B cell (primary cell): Measurements from ENCODE around the gene NDRG2. TPM values are rescaled to one million over a fixed set of nuclear protein-coding genes. Genes with fewer than 3 reads are reported as not detected.

Source experiments
- ATAC-seq: fragments of 200-7000 bp; cut with Tn5 transposase; one replicate; pipeline ENCODE4 v1.10.0; 2021; ENCODE audit warnings: low read depth, mild to moderate bottlenecking, moderate number of reproducible peaks, moderate library complexity
- CTCF ChIA-PET: fragments of 350-600 bp; sonication (Branson Sonifier 250); formaldehyde crosslinking; loops from one replicate; lab custom pipeline; 2021; ENCODE audit warnings: antibody characterized with exemption, inconsistent platforms; lab: Charles Lee
- POLR2A ChIA-PET: fragments of 350-600 bp; sonication (Branson Sonifier 250); formaldehyde crosslinking; loops from one replicate; lab custom pipeline; 2021; ENCODE audit warnings: antibody characterized with exemption; lab: Charles Lee
- DNase-seq: peaks from one replicate; pipeline ENCODE4 v3.0.0; 2013
- H2AFZ ChIP-seq: 2 replicates; pipeline ENCODE4 v1.6.1; 2012; ENCODE audit warnings: mild to moderate bottlenecking, low read depth, low read length; ENCODE audit not compliant: insufficient read depth, poor library complexity, severe bottlenecking
- H3K27ac ChIP-seq, 2 donors: 1 replicate in 1 of 2; 2 replicates in 1 of 2; pipeline ENCODE4 v1.5.1; 2012 to 2013; ENCODE audit warnings: low read length in 2 of 2, mild to moderate bottlenecking in 2 of 2, moderate library complexity in 1 of 2
- H3K27me3 ChIP-seq, 4 experiments: fragments of 200-600 bp in 1 of 4; sonication (generic) in 1 of 4; replicated peaks in 1 of 4; 1 replicate in 2 of 4; 2 replicates in 2 of 4; pipeline versions ENCODE4 v1.6.1 to v1.7.0; 2013 to 2016; ENCODE audit warnings: low read length in 3 of 4, mild to moderate bottlenecking in 2 of 4, mixed read lengths in 1 of 4, moderate library complexity in 1 of 4; ENCODE audit not compliant: insufficient read depth in 4 of 4, control insufficient read depth in 3 of 4; ENCODE audit errors: control extremely low read depth in 1 of 4
- H3K36me3 ChIP-seq, 2 experiments: replicated peaks in 1 of 2; 1 replicate in 1 of 2; 2 replicates in 1 of 2; pipeline versions ENCODE4 v1.6.1 to v1.7.1; 2013; ENCODE audit warnings: low read length in 1 of 2; ENCODE audit not compliant: insufficient read depth in 2 of 2, control insufficient read depth in 1 of 2; ENCODE audit errors: control extremely low read depth in 1 of 2, extremely low read depth in 1 of 2
- H3K4me1 ChIP-seq, 2 donors: fragments of 200-600 bp in 1 of 2; sonication (generic) in 1 of 2; 1 replicate in 1 of 2; 2 replicates in 1 of 2; pipeline versions ENCODE4 v1.5.1 to v1.6.1; 2013 to 2017; ENCODE audit warnings: low read length in 2 of 2; ENCODE audit not compliant: control insufficient read depth in 2 of 2, insufficient read depth in 2 of 2
- H3K4me2 ChIP-seq: replicated peaks from 2 replicates; pipeline ENCODE3; 2012; ENCODE audit warnings: mild to moderate bottlenecking, low read depth, low read length; ENCODE audit not compliant: poor library complexity, severe bottlenecking
- H3K4me3 ChIP-seq, 5 experiments: fragments of 200-600 bp in 1 of 5; sonication (generic) in 1 of 5; 1 replicate in 3 of 5; 2 replicates in 2 of 5; pipeline versions ENCODE4 v1.5.1 to v1.7.0; 2011 to 2016; ENCODE audit warnings: low read length in 4 of 5, mild to moderate bottlenecking in 4 of 5, low read depth in 2 of 5, control low read depth in 1 of 5, moderate library complexity in 1 of 5; ENCODE audit not compliant: insufficient read depth in 1 of 5; ENCODE audit errors: control extremely low read depth in 1 of 5, extremely low read depth in 1 of 5
- H3K79me2 ChIP-seq: fragments of 200-600 bp; sonication (generic); one replicate; pipeline ENCODE4 v1.6.0; 2016; ENCODE audit warnings: low read length; ENCODE audit not compliant: control insufficient read depth, insufficient read depth
- H3K9ac ChIP-seq: fragments of 200-600 bp; sonication (generic); 2 replicates; pipeline ENCODE4 v1.6.1; 2017; ENCODE audit warnings: mild to moderate bottlenecking, low read length, moderate library complexity
- H3K9me3 ChIP-seq, 3 donors: one replicate each; pipeline versions ENCODE4 v1.6.1 to v1.7.1; 2013; ENCODE audit warnings: low read length in 2 of 3; ENCODE audit not compliant: control insufficient read depth in 2 of 3, insufficient read depth in 1 of 3; ENCODE audit errors: control extremely low read depth in 1 of 3
- H4K20me1 ChIP-seq: 2 replicates; pipeline ENCODE4 v1.6.0; 2012; ENCODE audit warnings: mild to moderate bottlenecking, low read length; ENCODE audit not compliant: insufficient read depth, control insufficient read depth, poor library complexity, severe bottlenecking
- H3K27ac Mint-ChIP-seq: one replicate; pipeline ENCODE4 v1.8.0; 2021; ENCODE audit warnings: mixed read lengths
- H3K27me3 Mint-ChIP-seq: one replicate; pipeline ENCODE4 v1.8.0; 2021; ENCODE audit warnings: mixed read lengths
- H3K4me1 Mint-ChIP-seq: one replicate; pipeline ENCODE4 v1.8.0; 2021; ENCODE audit warnings: mixed read lengths
- H3K4me3 Mint-ChIP-seq: one replicate; pipeline ENCODE4 v1.8.0; 2021; ENCODE audit warnings: mixed read lengths
- H3K9me3 Mint-ChIP-seq: one replicate; pipeline ENCODE4 v1.8.0; 2022; ENCODE audit warnings: mixed read lengths; ENCODE audit not compliant: insufficient read depth
- EZH2 ChIP-seq: IDR thresholded peaks from 2 replicates; pipeline ENCODE4 v1.6.1; 2012; ENCODE audit warnings: borderline replicate concordance, low read depth, mild to moderate bottlenecking, moderate library complexity, low read length; ENCODE audit not compliant: insufficient read depth, poor library complexity, severe bottlenecking
- WGBS: methylation state at CpG from one replicate; pipeline ENCODE4 v1.1.5; 2013; ENCODE audit warnings: missing lambda C conversion rate; ENCODE audit not compliant: insufficient coverage; 5-methylcytosine and 5-hydroxymethylcytosine counted together
- intact Hi-C: fragments of 100-400 bp; cut with micrococcal nuclease; formaldehyde crosslinking; loops from one replicate; pipeline ENCODE4 v1.10.0; 2022
- polyA plus RNA-seq: library from polyadenylated mRNA; depleted of rRNA; stranded (reverse); fragments of >200 nt; gene quantifications from 2 replicates; pipeline ENCODE4 v1.2.3, GENCODE V29; 2012
- total RNA-seq, 2 donors: library from RNA; stranded (reverse); fragments of 120-200 nt in 1 of 2; gene quantifications; 1 replicate in 1 of 2; 2 replicates in 1 of 2; pipeline versions ENCODE4 v1.2.3 to v1.2.4, GENCODE V29; 2013 to 2022
- TF ChIP-seq, protein P1 (sequence below): fragments of 200-600 bp; IDR thresholded peaks from one replicate; pipeline ENCODE4 v1.8.0; 2022; ENCODE audit warnings: antibody characterized with exemption, mild to moderate bottlenecking

The NDRG2 gene
- total and polyA plus RNA-seq, 2 donors (not counting 1 experiment from before 2014, with no cell fraction given), result 9.5 to 11.8 TPM

DNA sequence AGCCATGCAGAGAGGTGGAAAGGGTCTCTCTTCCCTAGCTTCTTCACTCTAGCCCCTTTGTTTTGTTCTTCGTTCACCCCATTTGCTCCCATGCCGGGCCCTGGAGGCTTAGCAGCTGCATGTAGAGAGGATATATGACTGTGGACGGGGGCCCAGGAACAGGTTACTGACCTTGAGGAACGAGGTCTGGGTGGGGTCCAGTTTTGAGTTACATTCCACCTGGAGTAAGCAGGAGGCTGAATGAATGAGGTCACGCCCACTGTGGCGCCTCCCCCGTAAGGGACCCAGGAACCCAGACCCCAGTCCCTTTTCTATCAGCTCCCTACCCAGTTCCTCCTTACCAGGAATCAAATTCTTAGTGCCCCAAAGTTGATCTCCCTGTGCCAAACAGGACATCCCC, 6.6 kb downstream of the NDRG2 start:
- ATAC-seq, result no peak
- H4K20me1 ChIP-seq, result no peaks in the 10 kb centered on the region
- ChIA-PET CTCF (interaction anchor here (0.9 to 15.1 kb wide), 10 partner anchors 16 to 87 kb away, joined by 3 to 348 read pairs (median 48); partner anchors contain the start of genes ARHGEF40, RNASE13, RNASE7 and TMEM253), POLR2A (no interaction called here)
- no peak for DNase-seq
- peaks cover 0 to 15% (median 6%) of the 10 kb centered on the region in 4 experiments for H3K27me3 ChIP-seq
- TF ChIP-seq, protein P1, sequence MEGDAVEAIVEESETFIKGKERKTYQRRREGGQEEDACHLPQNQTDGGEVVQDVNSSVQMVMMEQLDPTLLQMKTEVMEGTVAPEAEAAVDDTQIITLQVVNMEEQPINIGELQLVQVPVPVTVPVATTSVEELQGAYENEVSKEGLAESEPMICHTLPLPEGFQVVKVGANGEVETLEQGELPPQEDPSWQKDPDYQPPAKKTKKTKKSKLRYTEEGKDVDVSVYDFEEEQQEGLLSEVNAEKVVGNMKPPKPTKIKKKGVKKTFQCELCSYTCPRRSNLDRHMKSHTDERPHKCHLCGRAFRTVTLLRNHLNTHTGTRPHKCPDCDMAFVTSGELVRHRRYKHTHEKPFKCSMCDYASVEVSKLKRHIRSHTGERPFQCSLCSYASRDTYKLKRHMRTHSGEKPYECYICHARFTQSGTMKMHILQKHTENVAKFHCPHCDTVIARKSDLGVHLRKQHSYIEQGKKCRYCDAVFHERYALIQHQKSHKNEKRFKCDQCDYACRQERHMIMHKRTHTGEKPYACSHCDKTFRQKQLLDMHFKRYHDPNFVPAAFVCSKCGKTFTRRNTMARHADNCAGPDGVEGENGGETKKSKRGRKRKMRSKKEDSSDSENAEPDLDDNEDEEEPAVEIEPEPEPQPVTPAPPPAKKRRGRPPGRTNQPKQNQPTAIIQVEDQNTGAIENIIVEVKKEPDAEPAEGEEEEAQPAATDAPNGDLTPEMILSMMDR, result no peak
- TF ChIP-seq EZH2, result no peak
- H3K4me1 ChIP-seq, result no peaks in the 10 kb centered on the region
- intact Hi-C loops, result no loop called here
- Mint-ChIP-seq H3K4me3 (no peak overlapping the region), H3K4me1 (peaks cover 5% of the 10 kb centered on the region), H3K9me3 (no peaks in the 10 kb centered on the region), H3K27ac (no peak overlapping the region), H3K27me3 (peaks cover 29% of the 10 kb centered on the region)
- H2AFZ ChIP-seq, result no peak overlapping the region
- no peaks in the 10 kb centered on the region for H3K9me3 ChIP-seq
- no peak overlapping the region for H3K27ac ChIP-seq
- no peak overlapping the region for H3K4me3 ChIP-seq
- H3K36me3 ChIP-seq, result no peaks in the 10 kb centered on the region
- WGBS, result 100% methylated on average over 4 of the region's 7 CpGs
- H3K9ac ChIP-seq, result no peak overlapping the region
- H3K79me2 ChIP-seq, result no peaks in the 10 kb centered on the region
- no peak overlapping the region for H3K4me2 ChIP-seq

- H3K4me2 ChIP-seq, result no peak overlapping the region
- intact Hi-C loops, result no loop called here
- no peak overlapping the region for H2AFZ ChIP-seq
- ATAC-seq (no peak), DNase-seq (no peak)
- no peaks in the 10 kb centered on the region for H3K79me2 ChIP-seq
- H3K9ac ChIP-seq, result no peak overlapping the region
- H4K20me1 ChIP-seq, result no peaks in the 10 kb centered on the region
- ChIA-PET CTCF (interaction anchor here (0.9 to 15.1 kb wide), 11 partner anchors 13 to 88 kb away, joined by 3 to 348 read pairs (median 47); partner anchors contain the start of genes ARHGEF40, RNASE13, RNASE7 and SLC39A2), POLR2A (no interaction called here)
- H3K36me3 ChIP-seq, result no peaks in the 10 kb centered on the region
- H3K4me3 ChIP-seq, result no peak overlapping the region
- 84% methylated on average over 20 of the region's 28 CpGs for WGBS
- H3K27me3 ChIP-seq, result peaks cover 0 to 9% (median 3%) of the 10 kb centered on the region in 4 experiments
- no peak overlapping the region for H3K27ac ChIP-seq
- TF ChIP-seq EZH2, result no peak
- TF ChIP-seq, protein P1, result no peak
- Mint-ChIP-seq H3K9me3 (no peaks in the 10 kb centered on the region), H3K27me3 (peaks cover 28% of the 10 kb centered on the region), H3K4me1 (peaks cover under 1% of the 10 kb centered on the region), H3K27ac (no peak overlapping the region), H3K4me3 (no peak overlapping the region)
- H3K4me1 ChIP-seq, result no peaks in the 10 kb centered on the region
- no peaks in the 10 kb centered on the region for H3K9me3 ChIP-seq
Observed at GRCh38 chr14:21017528-21018245, 7.2 kb downstream of the NDRG2 start.
